Keratinocyte (primary cell): ENCODE results near the gene IRGQ.

Experiments used
- CTCF ChIP-seq, 3 experiments: IDR thresholded peaks in 1 of 3; conservative IDR thresholded peaks in 1 of 3; optimal IDR thresholded peaks in 1 of 3; 2 replicates in 2 of 3; 3 replicates in 1 of 3; pipeline versions ENCODE3 to v1.5.1; 2011; ENCODE audit warnings: low read length in 3 of 3, mild to moderate bottlenecking in 3 of 3, moderate library complexity in 2 of 3, control low read depth in 1 of 3, inconsistent platforms in 1 of 3; ENCODE audit not compliant: insufficient read depth in 2 of 3; ENCODE audit errors: extremely low read depth in 1 of 3
- EZH2 ChIP-seq: IDR thresholded peaks from one replicate; pipeline ENCODE4 v1.6.1; 2012; ENCODE audit warnings: inconsistent platforms, mild to moderate bottlenecking, low read length, moderate library complexity

- TF ChIP-seq CTCF (optimal IDR thresholded peaks at IDR 0.05 in 1 of 3, IDR thresholded peaks at IDR 0.05 in 1 of 3, conservative IDR thresholded peaks at IDR 0.05 in 1 of 3; ENCODE audit: extremely low read depth in 1 of 3, insufficient read depth in 2 of 3, low read length in 3 of 3) (no peak), EZH2 (no peak)
These were observed 38.1 kb upstream of the IRGQ start for GRCh38 chr19:43634068-43634467.
